Activated CD8-positive, alpha-beta memory T cell treated with anti-CD3 and anti-CD28 coated beads for 48 hours (primary cell): ENCODE data around the gene PRDM1.

Experiments used
- DNase-seq, 3 experiments: peaks; one replicate each; pipeline ENCODE4 v3.0.0-alpha.2; 2020; ENCODE audit warnings: low read depth in 2 of 3, low spot score in 2 of 3

Gene PRDM1

DNA sequence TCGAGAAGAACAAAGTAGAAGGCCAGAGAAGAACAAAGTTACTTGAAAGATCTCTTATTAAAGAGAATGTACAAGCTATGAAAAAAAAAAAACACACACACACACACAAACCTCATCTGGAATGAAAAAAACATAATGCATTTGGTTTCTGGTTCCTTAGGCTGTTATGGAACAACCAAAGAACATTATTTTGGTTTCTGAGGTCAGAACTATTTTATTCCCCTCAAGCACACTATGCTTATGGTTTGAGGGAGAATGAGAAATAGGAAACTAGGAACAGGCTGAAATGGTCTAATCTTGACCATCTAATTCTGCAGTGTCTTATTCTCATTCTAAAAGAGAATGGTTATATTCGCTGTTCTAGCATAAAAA is 8.8 kb downstream of the PRDM1 start:
- DNase-seq: no peak

DNA sequence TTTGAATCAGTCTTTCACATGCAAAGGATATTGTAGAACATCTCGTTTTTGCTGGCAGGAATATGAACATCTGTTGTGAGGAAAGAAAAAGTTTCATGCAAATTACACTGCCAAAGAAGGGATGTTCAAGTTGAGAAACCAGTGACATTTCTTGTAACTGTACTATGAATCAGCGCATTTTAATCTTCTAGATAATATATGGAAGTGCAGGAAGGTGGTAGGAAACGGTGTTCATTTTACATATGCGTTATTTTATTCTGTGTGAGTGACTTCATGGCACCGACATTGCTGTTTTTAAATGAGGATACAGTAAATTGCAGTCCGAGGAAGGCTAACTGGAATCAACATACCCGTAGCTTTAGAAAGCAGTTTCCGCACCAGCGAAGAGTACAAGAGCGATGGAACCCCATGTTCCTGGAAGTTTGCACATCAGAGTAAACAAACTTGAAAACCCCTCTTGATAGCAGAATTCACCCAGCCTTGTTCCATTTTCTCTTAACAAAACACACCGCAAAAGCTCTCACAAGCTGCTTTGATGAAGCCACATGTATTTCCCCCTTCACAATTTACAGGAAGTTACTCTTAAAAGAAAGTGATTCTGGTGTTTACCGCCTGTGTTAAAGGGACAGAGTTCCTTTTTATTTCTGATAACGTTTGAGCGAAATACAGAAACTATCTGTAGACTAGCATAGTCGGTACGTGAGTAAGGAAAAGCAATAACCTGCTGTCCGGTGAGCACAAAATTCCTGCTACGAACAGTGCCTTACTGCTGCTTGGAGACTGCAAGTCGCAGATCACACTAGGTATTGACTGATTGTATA is 11.5 kb downstream of the PRDM1 start:
- no peak for DNase-seq

DNA sequence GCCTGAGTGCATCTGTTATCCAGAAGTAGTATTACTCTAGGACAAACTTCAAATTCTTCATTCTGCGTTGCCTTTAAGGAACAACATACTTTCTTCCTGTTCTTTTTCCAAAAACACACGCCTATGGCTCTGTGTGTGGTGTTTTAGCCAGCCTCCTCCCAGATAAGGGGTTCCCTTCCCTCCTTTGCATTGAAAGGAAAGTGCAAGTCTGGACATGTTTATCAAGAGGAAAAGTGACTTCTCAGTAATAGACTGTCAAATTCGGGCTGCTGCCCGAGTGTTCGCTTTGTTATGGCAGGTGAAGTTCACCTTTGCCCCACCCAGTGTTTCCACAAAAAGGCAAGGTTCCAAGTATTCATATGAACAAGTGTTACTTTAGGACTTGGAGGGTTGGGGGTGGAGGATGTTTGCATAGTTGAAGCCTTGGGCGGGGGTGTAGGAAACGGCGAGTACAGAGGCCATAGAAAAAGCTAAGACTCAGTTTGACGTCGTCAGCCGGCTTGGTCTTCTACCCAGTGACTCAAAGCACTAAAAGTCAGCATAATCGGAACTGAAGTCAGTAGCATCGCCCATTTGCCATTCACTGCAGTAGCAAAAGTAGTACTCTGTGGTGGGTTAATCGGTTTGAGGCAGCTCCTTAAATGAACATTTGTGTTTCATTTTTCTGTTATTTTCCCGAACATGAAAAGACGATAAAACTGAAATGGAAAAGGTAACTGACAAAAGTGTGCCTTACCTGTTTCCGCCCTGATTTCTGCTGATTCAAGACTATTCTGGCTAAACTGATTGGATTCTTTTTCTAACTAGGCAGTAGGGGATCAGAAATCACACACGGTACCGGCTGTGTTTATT is 12.5 kb downstream of the PRDM1 start:
- peak in 2 of 3 experiments; percentile 55 to 60 for DNase-seq

DNA sequence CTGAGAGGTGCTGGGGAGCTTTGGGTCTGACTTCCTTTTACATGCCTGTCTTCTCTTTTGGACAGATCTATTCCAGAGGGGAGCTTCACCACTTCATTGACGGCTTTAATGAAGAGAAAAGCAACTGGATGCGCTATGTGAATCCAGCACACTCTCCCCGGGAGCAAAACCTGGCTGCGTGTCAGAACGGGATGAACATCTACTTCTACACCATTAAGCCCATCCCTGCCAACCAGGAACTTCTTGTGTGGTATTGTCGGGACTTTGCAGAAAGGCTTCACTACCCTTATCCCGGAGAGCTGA is 13.1 kb downstream of the PRDM1 start:
- DNase-seq: no peak

DNA sequence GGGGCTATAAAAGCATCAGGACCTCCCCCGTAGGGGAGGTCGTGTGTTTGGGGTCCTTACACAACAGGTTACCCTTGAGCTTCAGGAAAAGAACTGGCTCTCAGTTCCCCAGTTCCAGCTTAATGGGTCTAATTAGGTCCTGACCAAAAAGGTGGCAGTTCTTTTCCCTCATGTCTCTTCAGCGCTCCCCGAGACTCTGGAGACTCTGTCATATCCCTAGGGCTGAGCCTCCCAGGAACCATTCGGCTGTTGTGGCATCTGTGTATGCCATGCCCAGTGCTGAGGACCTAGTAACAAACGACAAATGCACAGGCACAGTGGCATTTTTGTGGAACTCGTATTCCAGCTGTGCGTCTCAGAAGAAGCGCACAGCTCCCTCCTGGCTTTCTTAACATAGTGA is 14.6 kb downstream of the PRDM1 start:
- DNase-seq: no peak

DNA sequence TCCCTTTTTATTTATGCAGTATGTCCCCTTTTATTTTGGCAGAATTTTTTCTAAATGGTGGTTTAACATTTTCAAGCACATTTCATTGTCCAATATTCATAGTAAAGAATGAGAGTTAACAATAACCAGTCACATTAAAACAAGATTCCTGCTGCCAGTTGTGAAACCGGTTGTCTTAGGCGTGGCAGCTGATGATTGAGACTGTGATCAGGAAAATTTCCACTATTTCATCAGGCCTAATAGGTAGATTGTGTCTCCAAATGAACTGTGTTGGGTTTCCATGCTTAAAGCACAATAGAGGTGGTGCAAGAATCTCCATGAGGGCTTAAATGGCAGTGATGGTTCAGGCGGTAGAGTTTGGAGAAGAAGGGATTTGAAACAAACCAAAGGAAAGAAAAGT is 15.3 kb downstream of the PRDM1 start:
- no peak for DNase-seq

DNA sequence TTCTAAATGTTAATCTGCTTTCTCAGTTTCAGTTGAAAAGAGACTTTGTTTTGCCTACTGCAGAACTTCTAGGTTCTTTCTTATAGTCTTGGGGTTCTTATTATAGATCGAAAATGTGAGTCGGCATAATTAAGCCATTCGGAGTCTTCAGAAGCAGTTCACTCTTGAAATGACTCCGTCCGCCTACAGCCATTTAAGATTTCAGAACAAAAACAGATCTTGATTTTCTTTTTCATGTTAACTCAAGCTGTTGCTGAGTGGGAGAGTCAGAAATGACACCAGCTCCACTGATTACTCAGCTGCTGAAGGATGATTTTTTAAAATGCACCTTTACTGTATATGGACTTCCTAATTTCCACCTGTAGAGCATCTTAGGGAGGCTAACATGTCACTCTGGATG is 15.9 kb downstream of the PRDM1 start:
- no peak for DNase-seq

DNA sequence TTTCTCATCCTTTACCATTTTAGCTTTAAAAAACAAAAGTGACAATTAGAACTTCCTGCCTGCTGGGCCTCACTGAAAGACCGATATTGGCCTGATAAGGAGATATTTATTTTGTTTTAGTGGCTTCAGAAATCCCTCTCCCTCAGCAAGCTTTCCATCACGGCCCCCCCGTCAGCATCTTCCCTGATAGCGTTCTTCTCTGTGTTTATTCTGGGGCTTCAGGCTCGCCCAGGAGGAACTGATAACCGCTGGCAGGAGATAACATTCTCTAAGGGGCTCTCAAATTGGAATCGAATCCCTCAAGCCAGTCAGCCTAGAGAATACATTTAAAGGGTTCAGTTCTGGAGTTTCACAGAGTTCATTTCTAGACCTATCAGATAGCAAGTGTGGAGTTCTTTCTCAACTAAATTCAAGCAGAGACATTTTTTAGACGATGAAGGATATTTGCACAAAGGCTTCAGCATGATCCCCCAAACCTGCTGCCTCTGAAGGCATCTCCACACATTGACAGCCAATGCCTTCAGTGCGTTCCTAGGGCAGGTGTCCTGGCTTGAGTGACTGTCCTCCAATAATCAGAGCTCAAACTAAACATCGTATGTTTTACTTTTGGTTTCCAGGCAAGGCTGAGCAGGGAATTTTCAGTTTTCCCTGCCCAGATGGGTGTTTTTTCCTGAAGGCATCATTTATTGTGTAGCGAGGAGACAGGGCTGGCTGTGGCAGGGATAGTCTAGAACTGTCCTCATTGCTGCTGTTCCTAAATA is 17.0 kb downstream of the PRDM1 start:
- no peak for DNase-seq

DNA sequence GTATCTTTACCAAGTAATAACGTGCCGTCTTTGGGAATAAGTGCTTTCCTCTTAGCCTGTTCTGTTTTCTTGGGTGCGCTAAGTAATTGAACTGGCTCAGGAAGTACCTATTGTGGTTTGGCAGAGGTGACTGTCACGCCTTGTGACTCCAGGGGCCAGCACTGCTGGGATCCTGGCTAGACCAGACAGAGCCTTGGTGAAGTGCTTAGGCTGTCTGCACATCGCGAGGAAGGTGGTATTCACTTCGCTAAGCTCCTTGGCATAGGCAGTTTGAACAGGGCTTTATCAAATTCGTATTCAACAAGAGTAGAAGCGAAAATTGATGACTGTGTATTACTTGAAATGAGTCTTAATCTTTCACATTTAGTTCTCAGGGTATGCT is 17.6 kb downstream of the PRDM1 start:
- DNase-seq: no peak

DNA sequence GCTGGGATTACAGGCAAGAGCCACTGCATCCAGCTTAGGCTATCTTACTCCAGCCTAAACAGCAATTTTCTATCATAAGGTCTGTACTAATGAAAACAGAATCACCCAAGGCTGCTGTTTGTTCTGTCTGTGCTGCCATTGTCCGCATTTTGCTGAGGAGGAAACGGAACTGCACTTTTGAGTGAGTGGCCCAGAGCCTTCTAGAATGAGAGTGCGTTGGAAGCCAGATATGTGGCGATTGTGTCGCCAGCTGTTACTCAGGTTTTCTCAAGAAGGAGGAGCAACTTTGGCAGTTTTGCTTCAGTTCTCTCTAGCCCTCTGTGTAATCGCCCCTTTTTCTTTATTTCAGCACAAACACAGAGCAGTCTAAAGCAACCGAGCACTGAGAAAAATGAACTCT is 18.3 kb downstream of the PRDM1 start:
- no peak for DNase-seq

DNA sequence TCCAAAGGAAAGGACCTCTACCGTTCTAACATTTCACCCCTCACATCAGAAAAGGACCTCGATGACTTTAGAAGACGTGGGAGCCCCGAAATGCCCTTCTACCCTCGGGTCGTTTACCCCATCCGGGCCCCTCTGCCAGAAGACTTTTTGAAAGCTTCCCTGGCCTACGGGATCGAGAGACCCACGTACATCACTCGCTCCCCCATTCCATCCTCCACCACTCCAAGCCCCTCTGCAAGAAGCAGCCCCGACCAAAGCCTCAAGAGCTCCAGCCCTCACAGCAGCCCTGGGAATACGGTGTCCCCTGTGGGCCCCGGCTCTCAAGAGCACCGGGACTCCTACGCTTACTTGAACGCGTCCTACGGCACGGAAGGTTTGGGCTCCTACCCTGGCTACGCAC is 18.8 kb downstream of the PRDM1 start:
- no peak for DNase-seq

DNA sequence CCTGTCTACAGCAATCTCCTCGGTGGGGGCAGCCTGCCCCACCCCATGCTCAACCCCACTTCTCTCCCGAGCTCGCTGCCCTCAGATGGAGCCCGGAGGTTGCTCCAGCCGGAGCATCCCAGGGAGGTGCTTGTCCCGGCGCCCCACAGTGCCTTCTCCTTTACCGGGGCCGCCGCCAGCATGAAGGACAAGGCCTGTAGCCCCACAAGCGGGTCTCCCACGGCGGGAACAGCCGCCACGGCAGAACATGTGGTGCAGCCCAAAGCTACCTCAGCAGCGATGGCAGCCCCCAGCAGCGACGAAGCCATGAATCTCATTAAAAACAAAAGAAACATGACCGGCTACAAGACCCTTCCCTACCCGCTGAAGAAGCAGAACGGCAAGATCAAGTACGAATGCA is 19.4 kb downstream of the PRDM1 start:
- no peak for DNase-seq

DNA sequence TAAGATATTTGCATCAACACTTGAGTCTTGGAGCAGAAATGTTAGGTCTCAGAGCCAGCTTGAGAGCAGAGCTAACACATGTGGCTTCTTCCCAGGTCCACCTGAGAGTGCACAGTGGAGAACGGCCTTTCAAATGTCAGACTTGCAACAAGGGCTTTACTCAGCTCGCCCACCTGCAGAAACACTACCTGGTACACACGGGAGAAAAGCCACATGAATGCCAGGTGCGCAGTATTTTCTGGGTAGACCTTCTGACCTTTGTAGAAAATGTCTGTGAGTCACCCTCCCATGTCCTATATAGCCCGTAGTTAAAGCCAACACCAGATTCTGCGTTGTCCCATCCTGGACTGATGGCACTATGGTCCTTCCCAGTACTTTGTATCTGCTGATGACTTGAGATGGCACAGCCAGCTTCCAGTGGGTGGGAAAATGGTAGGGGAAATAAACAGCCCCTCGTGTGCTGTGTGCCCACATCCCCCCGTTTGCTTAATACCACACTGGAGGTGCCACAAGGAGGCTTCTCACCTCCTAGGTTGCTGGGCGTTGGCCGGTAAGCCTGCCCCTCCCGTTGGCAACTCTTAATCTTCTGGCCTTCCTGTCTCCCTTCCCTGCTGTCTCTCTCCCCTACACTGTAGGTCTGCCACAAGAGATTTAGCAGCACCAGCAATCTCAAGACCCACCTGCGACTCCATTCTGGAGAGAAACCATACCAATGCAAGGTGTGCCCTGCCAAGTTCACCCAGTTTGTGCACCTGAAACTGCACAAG is 20.3 kb downstream of the PRDM1 start:
- DNase-seq: no peak

DNA sequence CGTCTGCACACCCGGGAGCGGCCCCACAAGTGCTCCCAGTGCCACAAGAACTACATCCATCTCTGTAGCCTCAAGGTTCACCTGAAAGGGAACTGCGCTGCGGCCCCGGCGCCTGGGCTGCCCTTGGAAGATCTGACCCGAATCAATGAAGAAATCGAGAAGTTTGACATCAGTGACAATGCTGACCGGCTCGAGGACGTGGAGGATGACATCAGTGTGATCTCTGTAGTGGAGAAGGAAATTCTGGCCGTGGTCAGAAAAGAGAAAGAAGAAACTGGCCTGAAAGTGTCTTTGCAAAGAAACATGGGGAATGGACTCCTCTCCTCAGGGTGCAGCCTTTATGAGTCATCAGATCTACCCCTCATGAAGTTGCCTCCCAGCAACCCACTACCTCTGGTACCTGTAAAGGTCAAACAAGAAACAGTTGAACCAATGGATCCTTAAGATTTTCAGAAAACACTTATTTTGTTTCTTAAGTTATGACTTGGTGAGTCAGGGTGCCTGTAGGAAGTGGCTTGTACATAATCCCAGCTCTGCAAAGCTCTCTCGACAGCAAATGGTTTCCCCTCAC is 21.0 kb downstream of the PRDM1 start:
- DNase-seq: no peak

DNA sequence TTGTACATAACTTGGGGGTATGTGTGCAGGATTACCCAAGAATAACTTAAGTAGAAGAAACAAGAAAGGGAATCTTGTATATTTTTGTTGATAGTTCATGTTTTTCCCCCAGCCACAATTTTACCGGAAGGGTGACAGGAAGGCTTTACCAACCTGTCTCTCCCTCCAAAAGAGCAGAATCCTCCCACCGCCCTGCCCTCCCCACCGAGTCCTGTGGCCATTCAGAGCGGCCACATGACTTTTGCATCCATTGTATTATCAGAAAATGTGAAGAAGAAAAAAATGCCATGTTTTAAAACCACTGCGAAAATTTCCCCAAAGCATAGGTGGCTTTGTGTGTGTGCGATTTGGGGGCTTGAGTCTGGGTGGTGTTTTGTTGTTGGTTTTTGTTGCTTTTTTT is 22.0 kb downstream of the PRDM1 start:
- DNase-seq: no peak

DNA sequence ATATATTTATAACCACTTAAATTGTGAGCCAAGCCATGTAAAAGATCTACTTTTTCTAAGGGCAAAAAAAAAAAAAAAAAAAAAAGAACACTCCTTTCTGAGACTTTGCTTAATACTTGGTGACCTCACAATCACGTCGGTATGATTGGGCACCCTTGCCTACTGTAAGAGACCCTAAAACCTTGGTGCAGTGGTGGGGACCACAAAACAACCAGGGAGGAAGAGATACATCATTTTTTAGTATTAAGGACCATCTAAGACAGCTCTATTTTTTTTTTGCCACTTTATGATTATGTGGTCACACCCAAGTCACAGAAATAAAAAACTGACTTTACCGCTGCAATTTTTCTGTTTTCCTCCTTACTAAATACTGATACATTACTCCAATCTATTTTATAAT is 22.9 kb downstream of the PRDM1 start:
- DNase-seq: no peak

DNA sequence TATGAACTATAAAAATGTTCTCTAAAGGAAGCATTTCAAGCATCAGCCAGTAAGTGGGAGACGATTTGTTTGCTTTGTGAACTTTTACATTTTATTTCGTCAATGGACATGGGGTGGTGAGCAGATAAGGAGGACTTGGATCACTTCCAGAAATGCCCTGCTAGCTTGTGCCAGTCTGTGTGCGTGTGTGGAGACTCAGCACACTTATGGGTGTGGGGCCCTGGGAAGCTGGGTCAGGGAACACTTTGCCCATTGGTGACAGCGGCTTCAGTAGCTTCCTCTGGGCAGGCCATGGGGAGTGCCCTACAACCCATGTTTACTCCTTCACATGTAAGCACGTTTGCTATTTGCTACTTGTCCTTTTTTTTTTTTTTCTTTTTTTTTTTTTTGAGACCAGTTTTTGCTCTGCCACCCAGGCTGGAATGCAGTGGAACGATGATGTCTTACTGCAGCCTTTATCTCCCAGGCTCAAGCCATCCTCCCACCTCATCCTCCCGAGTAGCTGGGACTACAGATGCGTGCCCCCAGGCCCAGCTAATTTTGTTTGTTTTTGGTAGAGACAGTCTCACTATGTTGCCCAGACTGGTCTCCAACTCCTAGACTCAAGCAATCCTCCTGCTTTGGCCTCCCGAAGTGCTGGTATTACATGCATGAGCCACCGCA is 24.2 kb downstream of the PRDM1 start:
- no peak for DNase-seq

DNA sequence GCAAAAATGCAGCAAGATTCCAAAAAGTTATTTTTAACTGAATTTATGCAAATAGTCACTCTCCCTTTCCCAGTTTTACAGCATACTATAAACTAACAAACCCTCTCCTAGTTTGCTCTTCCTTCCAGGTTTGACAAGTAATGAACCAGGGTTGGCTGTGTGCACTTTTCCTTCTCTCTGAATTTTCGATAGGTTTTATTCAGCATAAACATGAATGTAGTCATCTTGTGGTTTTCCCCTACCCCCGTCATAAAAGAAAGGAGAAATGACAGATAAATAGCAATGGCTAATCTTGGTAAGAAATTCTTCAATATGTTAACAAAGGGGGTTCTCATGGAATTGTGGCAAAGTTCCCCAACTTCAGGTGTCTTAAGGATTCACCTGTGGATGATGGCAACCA is 26.3 kb downstream of the PRDM1 start:
- DNase-seq: no peak

DNA sequence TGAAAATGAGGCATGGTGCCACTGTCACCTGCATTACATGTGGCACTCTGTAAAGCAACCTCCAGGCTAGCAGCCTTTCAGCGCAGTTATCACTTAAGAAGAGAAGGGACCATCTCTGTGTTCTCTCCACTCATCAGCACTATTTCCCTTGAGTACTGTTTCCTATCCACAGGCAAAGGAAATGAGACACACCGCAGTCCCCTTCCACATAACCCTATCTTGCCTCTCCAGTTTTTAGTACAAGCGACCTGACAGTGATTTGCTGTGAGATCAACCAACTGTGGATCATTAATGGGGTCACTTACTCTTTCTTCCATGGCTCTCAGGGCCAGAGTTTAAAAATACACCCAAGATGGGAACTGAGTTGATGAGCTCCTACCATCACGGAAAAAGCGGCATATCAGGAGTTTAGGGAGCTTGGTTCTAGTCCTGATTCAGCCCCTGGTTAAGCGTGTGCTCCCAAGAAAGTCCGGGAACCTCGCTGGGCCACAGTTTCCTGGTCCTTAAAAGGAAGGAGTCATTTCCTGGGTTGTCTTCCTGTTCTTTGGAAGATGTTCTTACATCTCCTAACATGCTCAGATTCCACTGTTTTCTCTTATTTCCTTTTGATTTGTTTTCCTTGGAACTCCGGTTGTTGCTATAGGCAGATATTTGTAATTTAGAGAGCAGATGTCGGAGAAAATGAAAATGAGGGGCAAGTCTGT is 27.3 kb downstream of the PRDM1 start:
- DNase-seq: no peak

DNA sequence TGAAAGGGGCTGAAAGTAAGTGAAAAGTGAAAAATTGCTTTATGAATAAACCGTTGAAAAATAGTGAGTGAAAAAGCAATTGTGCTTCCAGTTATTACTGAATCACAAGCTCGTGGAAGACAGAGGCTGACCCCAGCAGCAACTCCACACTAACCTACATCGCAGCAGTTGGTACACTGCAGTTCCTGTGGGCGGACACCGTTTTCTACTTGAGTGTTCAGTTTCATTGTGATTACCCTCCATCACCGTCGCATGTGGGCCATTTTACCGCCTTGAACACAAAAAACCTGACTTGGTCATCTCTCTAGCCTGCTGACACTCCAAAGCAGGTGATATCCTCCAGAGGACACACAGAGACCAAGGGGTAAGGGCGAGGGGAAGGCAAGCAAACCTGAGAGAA is 28.4 kb downstream of the PRDM1 start:
- DNase-seq: no peak
